ENCODE results near the gene KDM4C. TPM values are rescaled to one million over a fixed set of nuclear protein-coding genes. Genes with fewer than 3 reads are reported as not detected.

KDM4C gene
- total RNA-seq, 1 experiment from 2014 or later = 4.8 TPM

DNA sequence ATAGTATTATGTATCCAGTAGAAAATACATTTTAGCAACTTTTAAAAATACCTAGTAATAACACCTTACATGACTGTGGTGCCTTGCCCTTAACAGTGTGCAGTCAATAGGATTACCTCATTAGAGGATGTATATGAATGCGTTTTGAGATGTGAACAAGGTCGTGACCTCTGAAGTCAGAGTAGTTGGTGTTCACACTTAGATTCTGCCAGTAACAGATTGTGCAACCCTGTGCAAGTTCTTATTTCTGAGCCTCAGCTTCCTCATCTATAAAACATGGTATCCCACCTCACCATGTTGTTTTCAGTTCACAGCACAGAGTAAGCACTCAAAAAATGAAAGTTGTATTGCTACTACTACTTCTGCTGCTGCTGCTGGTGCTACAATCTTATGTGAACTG, 347.3 kb downstream of the KDM4C start:
- ChIA-PET CTCF (no interaction called here), POLR2A (ENCODE audit: low non-redundant PET) (no interaction called here)
- no peaks in the 10 kb centered on the region for H3K36me3 ChIP-seq (ENCODE audit: insufficient read depth, low read length, poor library complexity, severe bottlenecking)
- intact Hi-C loops (cut with micrococcal nuclease; ENCODE audit: unreplicated experiment) = no loop called here
- no peak overlapping the region for H3K4me3 ChIP-seq (ENCODE audit: low read depth, low read length, poor library complexity, severe bottlenecking)
- no peak overlapping the region for H3K27ac ChIP-seq (ENCODE audit: low read depth, low read length, poor library complexity, severe bottlenecking)
- DNase-seq (ENCODE audit: low spot score) = no peak
- H3K4me1 ChIP-seq (ENCODE audit: insufficient read depth, low read length, poor library complexity, severe bottlenecking) = no peaks in the 10 kb centered on the region
- no peak for TF ChIP-seq CTCF (conservative IDR thresholded peaks at IDR 0.05; ENCODE audit: low read depth, low read length)
- TF ChIP-seq EZH2 (IDR thresholded peaks at IDR 0.05; ENCODE audit: borderline replicate concordance, low read depth, low read length, poor library complexity, severe bottlenecking) = no peak
- H3K27me3 ChIP-seq (replicated peaks; ENCODE audit: insufficient read depth, low read depth, low read length, poor library complexity) = no peaks in the 10 kb centered on the region
- no TSS peak for BruUV-seq (replicated peaks)
- no peaks in the 10 kb centered on the region for H3K9me3 ChIP-seq (ENCODE audit: low read depth, low read length, poor library complexity, severe bottlenecking)

GRCh38 chr9:7108936-7109335, 351.2 kb downstream of the KDM4C start:
- BruUV-seq (replicated peaks) = no TSS peak
- DNase-seq (ENCODE audit: low spot score) = no peak
- H3K4me1 ChIP-seq (ENCODE audit: insufficient read depth, low read length, poor library complexity, severe bottlenecking) = no peaks in the 10 kb centered on the region
- no peaks in the 10 kb centered on the region for H3K36me3 ChIP-seq (ENCODE audit: insufficient read depth, low read length, poor library complexity, severe bottlenecking)
- ChIA-PET CTCF (no interaction called here), POLR2A (ENCODE audit: low non-redundant PET) (no interaction called here)
- TF ChIP-seq EZH2 (IDR thresholded peaks at IDR 0.05; ENCODE audit: borderline replicate concordance, low read depth, low read length, poor library complexity, severe bottlenecking) = no peak
- TF ChIP-seq CTCF (conservative IDR thresholded peaks at IDR 0.05; ENCODE audit: low read depth, low read length) = no peak
- intact Hi-C loops (cut with micrococcal nuclease; ENCODE audit: unreplicated experiment) = no loop called here
- no peaks in the 10 kb centered on the region for H3K27me3 ChIP-seq (replicated peaks; ENCODE audit: insufficient read depth, low read depth, low read length, poor library complexity)
- no peak overlapping the region for H3K4me3 ChIP-seq (ENCODE audit: low read depth, low read length, poor library complexity, severe bottlenecking)
- H3K27ac ChIP-seq (ENCODE audit: low read depth, low read length, poor library complexity, severe bottlenecking) = no peak overlapping the region
- no peaks in the 10 kb centered on the region for H3K9me3 ChIP-seq (ENCODE audit: low read depth, low read length, poor library complexity, severe bottlenecking)

DNA sequence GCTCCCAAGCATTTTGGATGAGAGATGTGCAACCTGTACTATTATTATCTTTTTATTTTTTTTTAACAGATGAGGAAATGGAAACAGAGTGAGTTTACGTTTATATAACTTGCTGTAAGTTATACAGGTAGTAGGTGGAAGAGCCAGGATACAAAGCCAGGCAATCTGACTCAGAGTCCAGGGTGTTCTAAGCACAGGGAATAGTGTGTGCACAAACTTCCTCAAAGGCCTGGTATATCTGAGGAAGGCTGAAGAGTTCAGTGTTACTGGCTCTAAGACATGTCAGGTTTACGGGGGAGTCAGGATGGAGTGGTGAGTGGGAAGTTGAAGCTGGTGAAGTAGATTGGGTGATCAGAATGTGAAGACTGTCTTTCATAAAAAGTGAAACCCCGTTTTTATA, 353.6 kb downstream of the KDM4C start:
- Histone ChIP-seq H3K4me1 (ENCODE audit: insufficient read depth, low read length, poor library complexity, severe bottlenecking) (no peaks in the 10 kb centered on the region), H3K27me3 (replicated peaks; ENCODE audit: insufficient read depth, low read depth, low read length, poor library complexity) (no peaks in the 10 kb centered on the region), H3K36me3 (ENCODE audit: insufficient read depth, low read length, poor library complexity, severe bottlenecking) (no peaks in the 10 kb centered on the region), H3K9me3 (ENCODE audit: low read depth, low read length, poor library complexity, severe bottlenecking) (no peaks in the 10 kb centered on the region), H3K4me3 (ENCODE audit: low read depth, low read length, poor library complexity, severe bottlenecking) (no peak overlapping the region), H3K27ac (ENCODE audit: low read depth, low read length, poor library complexity, severe bottlenecking) (no peak overlapping the region)
- intact Hi-C loops (cut with micrococcal nuclease; ENCODE audit: unreplicated experiment) = no loop called here
- TF ChIP-seq EZH2 (IDR thresholded peaks at IDR 0.05; ENCODE audit: borderline replicate concordance, low read depth, low read length, poor library complexity, severe bottlenecking) (no peak), CTCF (conservative IDR thresholded peaks at IDR 0.05; ENCODE audit: low read depth, low read length) (no peak)
- POLR2A ChIA-PET (ENCODE audit: low non-redundant PET) = no interaction called here
- CTCF ChIA-PET = no interaction called here
- no peak for DNase-seq (ENCODE audit: low spot score)
- BruUV-seq (replicated peaks) = no TSS peak
